GM23338 (cell line): Measurements from ENCODE around the gene INTS3. TPM values are rescaled to one million over a fixed set of nuclear protein-coding genes. Genes with fewer than 3 reads are reported as not detected.

Source experiments
- ATAC-seq: fragments of 200-7000 bp; cut with Tn5 transposase; 3 replicates; pipeline ENCODE4 v1.9.1; 2020
- DNase-seq: peaks from one replicate; pipeline ENCODE4 v3.0.0-alpha.2; 2015; ENCODE audit warnings: low spot score
- H2AFZ ChIP-seq: fragments of 200-600 bp; sonication (generic); 2 replicates; pipeline ENCODE4 v1.8.0; 2016; ENCODE audit warnings: antibody characterized with exemption, mild to moderate bottlenecking, moderate library complexity
- H3F3A ChIP-seq: fragments of 200-600 bp; sonication (generic); replicated peaks from 2 replicates; pipeline ENCODE4 v1.8.0; 2017; ENCODE audit warnings: antibody characterized with exemption, mixed run types, low read depth
- H3K27ac ChIP-seq: fragments of 200-600 bp; sonication (generic); 2 replicates; pipeline ENCODE4 v1.6.1; 2016; ENCODE audit warnings: low read depth
- H3K27me3 ChIP-seq: fragments of 200-600 bp; sonication (generic); 2 replicates; pipeline ENCODE4 v1.8.0; 2016; ENCODE audit warnings: mild to moderate bottlenecking, mixed run types, moderate library complexity; ENCODE audit not compliant: insufficient read depth
- H3K36me3 ChIP-seq: fragments of 200-600 bp; sonication (generic); 2 replicates; pipeline ENCODE4 v1.8.0; 2016; ENCODE audit warnings: mild to moderate bottlenecking; ENCODE audit not compliant: insufficient read depth
- H3K4me1 ChIP-seq: fragments of 200-600 bp; sonication (generic); 2 replicates; pipeline ENCODE4 v1.8.0; 2016; ENCODE audit warnings: mild to moderate bottlenecking, moderate library complexity; ENCODE audit not compliant: insufficient read depth
- H3K4me2 ChIP-seq: fragments of 200-600 bp; sonication (generic); 2 replicates; pipeline ENCODE4 v1.7.1; 2017; ENCODE audit warnings: mixed run types
- H3K4me3 ChIP-seq: fragments of 200-600 bp; sonication (generic); 2 replicates; pipeline ENCODE4 v1.6.1; 2016; ENCODE audit warnings: mixed run types
- H3K79me2 ChIP-seq: fragments of 200-600 bp; sonication (generic); replicated peaks from 2 replicates; pipeline ENCODE4 v1.8.0; 2017; ENCODE audit warnings: mild to moderate bottlenecking; ENCODE audit not compliant: insufficient read depth
- H3K9me2 ChIP-seq: fragments of 200-600 bp; sonication (generic); 2 replicates; pipeline ENCODE4 v1.8.0; 2017; ENCODE audit not compliant: insufficient read depth
- H4K20me1 ChIP-seq: fragments of 200-600 bp; sonication (generic); replicated peaks from 2 replicates; pipeline ENCODE4 v1.8.0; 2017; ENCODE audit warnings: mild to moderate bottlenecking; ENCODE audit not compliant: insufficient read depth
- H3K27ac Mint-ChIP-seq: 2 replicates; pipeline ENCODE4 v1.8.0; 2020; ENCODE audit warnings: inconsistent platforms, mild to moderate bottlenecking, moderate library complexity, mixed read lengths
- H3K27me3 Mint-ChIP-seq: 3 replicates; pipeline ENCODE4 v1.8.0; 2022; ENCODE audit warnings: low read depth, mild to moderate bottlenecking, moderate library complexity, mixed read lengths, inconsistent platforms; ENCODE audit not compliant: insufficient read depth, poor library complexity
- H3K36me3 Mint-ChIP-seq: 3 replicates; pipeline ENCODE4 v1.8.0; 2021; ENCODE audit warnings: low read depth, mild to moderate bottlenecking, inconsistent platforms, moderate library complexity, mixed read lengths
- H3K4me1 Mint-ChIP-seq: 3 replicates; pipeline ENCODE4 v1.8.0; 2020; ENCODE audit warnings: mild to moderate bottlenecking, inconsistent platforms, mixed read lengths
- H3K4me3 Mint-ChIP-seq: 3 replicates; pipeline ENCODE4 v1.8.0; 2021; ENCODE audit warnings: moderate library complexity, mild to moderate bottlenecking, inconsistent platforms, mixed read lengths
- H3K9me3 Mint-ChIP-seq: 3 replicates; pipeline ENCODE4 v1.8.0; 2020; ENCODE audit warnings: moderate library complexity, mild to moderate bottlenecking, inconsistent platforms, mixed read lengths
- ETS1 ChIP-seq: IDR thresholded peaks from 2 replicates; pipeline ENCODE4 v1.6.1; 2016; ENCODE audit warnings: antibody characterized with exemption
- EZH2 ChIP-seq: fragments of 200-600 bp; sonication (generic); IDR thresholded peaks from one replicate; pipeline ENCODE4 v1.8.0; 2017; ENCODE audit warnings: antibody characterized with exemption, mild to moderate bottlenecking, low read depth; ENCODE audit not compliant: unreplicated experiment
- EZH2phosphoT487 ChIP-seq: fragments of 200-600 bp; sonication (generic); IDR thresholded peaks from one replicate; pipeline ENCODE4 v1.8.1; 2018; ENCODE audit warnings: antibody characterized with exemption; ENCODE audit not compliant: unreplicated experiment
- JUNB ChIP-seq: IDR thresholded peaks from one replicate; pipeline ENCODE4 v1.6.1; 2016; ENCODE audit warnings: antibody characterized with exemption; ENCODE audit not compliant: unreplicated experiment
- NANOG ChIP-seq: IDR thresholded peaks from 2 replicates; pipeline ENCODE4 v1.6.1; 2016; ENCODE audit warnings: antibody characterized with exemption, borderline replicate concordance
- POLR2AphosphoS5 ChIP-seq: IDR thresholded peaks from 2 replicates; pipeline ENCODE4 v1.6.1; 2016; ENCODE audit warnings: antibody characterized with exemption, low read depth
- REST ChIP-seq: IDR thresholded peaks from one replicate; pipeline ENCODE4 v1.6.1; 2018; ENCODE audit warnings: antibody characterized with exemption; ENCODE audit not compliant: unreplicated experiment
- STAT1 ChIP-seq: IDR thresholded peaks from one replicate; pipeline ENCODE4 v1.6.1; 2016; ENCODE audit warnings: antibody characterized with exemption; ENCODE audit not compliant: unreplicated experiment
- ZNF331 ChIP-seq: fragments of 250-450 bp; sonication (Bioruptor Pico); IDR thresholded peaks from 2 replicates; pipeline ENCODE4 v1.5.0; 2020; ENCODE audit warnings: low read depth, mild to moderate bottlenecking, moderate library complexity
- ZNF462 ChIP-seq: fragments of 250-450 bp; sonication (Bioruptor Pico); IDR thresholded peaks from 2 replicates; pipeline ENCODE4 v1.5.0; 2020; ENCODE audit warnings: mild to moderate bottlenecking, moderate library complexity
- polyA plus RNA-seq: library from polyadenylated mRNA; unstranded; fragments of >200 nt; fragmentation: Nextera tagmentation; extraction: Ambion mirVana; gene quantifications from 2 replicates; pipeline ENCODE4 v1.2.1, GENCODE V29; 2016
- total RNA-seq: library from RNA; depleted of rRNA; stranded (reverse); fragments of >200 nt; shearing (Covaris generic); gene quantifications from 2 replicates; pipeline ENCODE4 v1.2.3, GENCODE V29; 2014

Gene INTS3
- total and polyA plus RNA-seq, 2 experiments from 2014 or later: 22.7 to 51.3 TPM

GRCh38 chr1:153793973-153794615 lies 66.2 kb downstream of the INTS3 start:
- peak overlapping the region; percentile 30; the same call in 1 of the 2 replicates for H3K4me3 ChIP-seq

More at GRCh38 chr1:153793973-153794615, 66.2 kb downstream of the INTS3 start:
- Histone ChIP-seq H3K4me1 (peaks cover 19% of the 10 kb centered on the region), H3F3A (0 out of 2 replicates have a peak, but pooled peaks cover 16% of the 10 kb centered on the region), H3K36me3 (no peaks in the 10 kb centered on the region), H2AFZ (peak overlapping the region; percentile 87), H3K79me2 (no peaks in the 10 kb centered on the region), H4K20me1 (0 out of 2 replicates have a peak, but pooled peaks cover 3% of the 10 kb centered on the region), H3K9me2 (no peaks in the 10 kb centered on the region), H3K27me3 (no peaks in the 10 kb centered on the region), H3K27ac (no peak overlapping the region), H3K4me2 (peak overlapping the region; percentile 71)
- TF ChIP-seq EZH2phosphoT487: no peak
- no peak for TF ChIP-seq EZH2
- TF ChIP-seq JUNB: no peak
- no peak for TF ChIP-seq ETS1
- no peak for TF ChIP-seq ZNF462 (CRISPR knock-in tag)
- no peak for TF ChIP-seq NANOG
- TF ChIP-seq REST: no peak
- TF ChIP-seq STAT1: no peak
- TF ChIP-seq ZNF331 (CRISPR knock-in tag): no peak
- no peak for TF ChIP-seq POLR2AphosphoS5
- peaks cover 17% of the 10 kb centered on the region for H3K27me3 Mint-ChIP-seq
- no peak overlapping the region; the same call in 1 of the 2 replicates for H3K27ac Mint-ChIP-seq
- DNase-seq (no peak), ATAC-seq (peak; percentile 3)
- H3K9me3 Mint-ChIP-seq: no peaks in the 10 kb centered on the region
- H3K4me1 Mint-ChIP-seq: peaks cover 39% of the 10 kb centered on the region
- H3K36me3 Mint-ChIP-seq: no peaks in the 10 kb centered on the region; the same call in 2 of the 3 replicates
- peak overlapping the region; percentile 45; the same call in 2 of the 3 replicates for H3K4me3 Mint-ChIP-seq
